Measurements from ENCODE around the gene SLC16A1. TPM values are rescaled to one million over a fixed set of nuclear protein-coding genes. Genes with fewer than 3 reads are reported as not detected.

SLC16A1 gene
- total RNA-seq, 1 experiment from 2014 or later: 116 TPM

DNA sequence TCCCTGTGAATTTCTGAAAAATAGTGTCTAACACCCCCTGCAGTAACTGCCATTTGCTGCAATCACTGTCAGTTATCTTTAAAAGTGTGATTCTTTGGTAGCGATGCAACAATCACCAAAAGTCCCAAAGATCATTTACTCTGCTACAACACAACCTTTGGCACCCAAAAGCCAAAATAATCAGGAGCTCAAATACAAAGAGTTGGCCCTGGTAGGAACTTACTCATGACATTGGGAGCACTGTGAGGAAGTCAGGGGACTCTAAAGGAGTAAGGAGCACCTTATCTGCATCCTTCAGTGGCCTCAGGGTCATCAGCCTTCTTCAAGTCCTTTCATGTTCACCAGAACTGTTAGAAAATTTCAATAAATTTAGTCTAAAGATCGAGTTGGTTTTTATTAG lies 54.6 kb downstream of the SLC16A1 start:
- POLR2A ChIA-PET (ENCODE audit: unreplicated experiment): no interaction called here
- TF ChIP-seq, protein P1, sequence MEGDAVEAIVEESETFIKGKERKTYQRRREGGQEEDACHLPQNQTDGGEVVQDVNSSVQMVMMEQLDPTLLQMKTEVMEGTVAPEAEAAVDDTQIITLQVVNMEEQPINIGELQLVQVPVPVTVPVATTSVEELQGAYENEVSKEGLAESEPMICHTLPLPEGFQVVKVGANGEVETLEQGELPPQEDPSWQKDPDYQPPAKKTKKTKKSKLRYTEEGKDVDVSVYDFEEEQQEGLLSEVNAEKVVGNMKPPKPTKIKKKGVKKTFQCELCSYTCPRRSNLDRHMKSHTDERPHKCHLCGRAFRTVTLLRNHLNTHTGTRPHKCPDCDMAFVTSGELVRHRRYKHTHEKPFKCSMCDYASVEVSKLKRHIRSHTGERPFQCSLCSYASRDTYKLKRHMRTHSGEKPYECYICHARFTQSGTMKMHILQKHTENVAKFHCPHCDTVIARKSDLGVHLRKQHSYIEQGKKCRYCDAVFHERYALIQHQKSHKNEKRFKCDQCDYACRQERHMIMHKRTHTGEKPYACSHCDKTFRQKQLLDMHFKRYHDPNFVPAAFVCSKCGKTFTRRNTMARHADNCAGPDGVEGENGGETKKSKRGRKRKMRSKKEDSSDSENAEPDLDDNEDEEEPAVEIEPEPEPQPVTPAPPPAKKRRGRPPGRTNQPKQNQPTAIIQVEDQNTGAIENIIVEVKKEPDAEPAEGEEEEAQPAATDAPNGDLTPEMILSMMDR (conservative IDR thresholded peaks at IDR 0.05; ENCODE audit: low read depth, low read length): no peak
- TF ChIP-seq EZH2phosphoT487 (IDR thresholded peaks at IDR 0.05; ENCODE audit: borderline replicate concordance, low read length) (no peak), EZH2 (IDR thresholded peaks at IDR 0.05; ENCODE audit: low read length, unreplicated experiment) (no peak)
- intact Hi-C loops (cut with micrococcal nuclease): no loop called here

DNA sequence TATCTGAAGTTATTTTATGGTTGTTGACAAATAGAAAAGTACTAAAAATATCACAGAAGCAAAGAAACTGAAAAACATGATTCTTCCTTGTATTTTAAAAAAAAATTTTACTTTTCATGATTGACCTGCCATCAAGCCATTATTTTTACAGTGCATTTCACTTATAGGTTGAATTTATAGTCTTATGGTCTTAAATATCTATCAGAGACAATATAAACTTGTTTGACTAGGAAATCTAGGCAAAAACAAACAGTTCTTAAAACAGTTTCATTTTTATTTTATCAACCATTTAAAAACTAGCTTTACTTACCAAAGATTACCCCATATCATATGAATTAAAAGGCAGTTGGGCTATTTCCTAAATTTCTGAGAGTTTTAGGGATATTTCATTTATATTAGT lies 59.2 kb downstream of the SLC16A1 start:
- Histone ChIP-seq H3K9ac (ENCODE audit: low read length) (no peak overlapping the region), H3K4me3 (ENCODE audit: low read length) (no peak overlapping the region), H3F3A (ENCODE audit: low read length, unreplicated experiment) (no peaks in the 10 kb centered on the region), H2AFZ (ENCODE audit: low read length) (no peak overlapping the region), H3K27me3 (ENCODE audit: low read length) (no peaks in the 10 kb centered on the region), H3K36me3 (ENCODE audit: low read depth, low read length) (peaks cover 5% of the 10 kb centered on the region; the same call in 1 of the 2 replicates), H3K4me2 (ENCODE audit: low read length) (no peak overlapping the region), H3K9me3 (ENCODE audit: low read length) (peaks cover 12% of the 10 kb centered on the region; the same call in 1 of the 2 replicates), H3K79me2 (ENCODE audit: low read length) (no peaks in the 10 kb centered on the region), H4K20me1 (ENCODE audit: low read length) (no peaks in the 10 kb centered on the region), H3K9me2 (replicated peaks; ENCODE audit: low read length) (no peaks in the 10 kb centered on the region), H3K4me1 (ENCODE audit: insufficient read depth, low read length) (no peaks in the 10 kb centered on the region), H3K27ac (ENCODE audit: low read length) (no peak overlapping the region)
- CTCF ChIA-PET: interaction anchor here (0.7 kb wide), 1 partner anchor 146 kb away, joined by 3 read pairs; no protein-coding TSS in a partner anchor
- no peak for TF ChIP-seq EZH2phosphoT487 (IDR thresholded peaks at IDR 0.05; ENCODE audit: borderline replicate concordance, low read length)
- TF ChIP-seq, protein P1 (conservative IDR thresholded peaks at IDR 0.05; ENCODE audit: low read depth, low read length): no peak
- TF ChIP-seq EZH2 (IDR thresholded peaks at IDR 0.05; ENCODE audit: low read length, unreplicated experiment): no peak
- intact Hi-C loops (cut with micrococcal nuclease): no loop called here
- BruUV-seq (replicated peaks): no TSS peak
- DNase-seq (no peak), ATAC-seq (no peak)
- POLR2A ChIA-PET (ENCODE audit: unreplicated experiment): no interaction called here

More for the DNA sequence above, 54.6 kb downstream of the SLC16A1 start:
- H3K79me2 ChIP-seq (ENCODE audit: low read length): no peaks in the 10 kb centered on the region
- no peaks in the 10 kb centered on the region for H4K20me1 ChIP-seq (ENCODE audit: low read length)
- H3K27ac ChIP-seq (ENCODE audit: low read length): no peak overlapping the region
- peaks cover 33% of the 10 kb centered on the region for H3K4me1 ChIP-seq (ENCODE audit: insufficient read depth, low read length)
- CTCF ChIA-PET: no interaction called here
- H3K36me3 ChIP-seq (ENCODE audit: low read depth, low read length): no peaks in the 10 kb centered on the region
- H3K9me2 ChIP-seq (replicated peaks; ENCODE audit: low read length): no peaks in the 10 kb centered on the region
- no TSS peak for BruUV-seq (replicated peaks)
- H3K4me2 ChIP-seq (ENCODE audit: low read length): no peak overlapping the region
- no peaks in the 10 kb centered on the region for H3K9me3 ChIP-seq (ENCODE audit: low read length)
- no peak overlapping the region for H3K9ac ChIP-seq (ENCODE audit: low read length)
- H3F3A ChIP-seq (ENCODE audit: low read length, unreplicated experiment): peaks cover 15% of the 10 kb centered on the region
- ATAC-seq: no peak
- DNase-seq: no peak
- H3K27me3 ChIP-seq (ENCODE audit: low read length): no peaks in the 10 kb centered on the region
- no peak overlapping the region for H3K4me3 ChIP-seq (ENCODE audit: low read length)
- no peak overlapping the region for H2AFZ ChIP-seq (ENCODE audit: low read length)

DNA sequence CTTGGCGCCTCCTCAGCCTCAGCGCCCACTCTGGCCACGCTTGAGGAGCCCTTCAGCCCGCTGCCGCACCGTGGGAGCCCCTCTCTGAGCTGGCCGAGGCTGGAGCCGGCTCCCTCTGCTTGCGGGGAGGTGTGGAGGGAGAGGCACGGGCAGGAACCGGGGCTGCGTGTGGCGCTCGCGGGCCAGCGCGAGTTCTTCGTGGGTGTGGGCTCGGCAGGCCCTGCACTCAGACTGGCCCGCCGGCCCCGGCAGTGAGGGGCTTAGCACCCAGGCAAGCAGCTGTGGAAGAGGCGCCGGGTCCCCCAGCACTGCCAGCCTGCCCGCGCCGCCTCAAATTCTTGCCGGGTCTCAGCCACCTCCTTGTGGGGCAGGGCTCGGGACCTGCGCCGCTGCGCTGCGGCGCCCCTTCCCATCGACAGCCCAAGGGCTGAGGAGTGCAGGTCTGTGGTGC lies 61.4 kb downstream of the SLC16A1 start:
- no peak overlapping the region for H3K27ac ChIP-seq (ENCODE audit: low read length)
- no peaks in the 10 kb centered on the region for H3K79me2 ChIP-seq (ENCODE audit: low read length)
- H3K27me3 ChIP-seq (ENCODE audit: low read length): no peaks in the 10 kb centered on the region
- no peaks in the 10 kb centered on the region for H3K9me2 ChIP-seq (replicated peaks; ENCODE audit: low read length)
- H3K36me3 ChIP-seq (ENCODE audit: low read depth, low read length): peaks cover 5% of the 10 kb centered on the region; the same call in 1 of the 2 replicates
- no TSS peak for BruUV-seq (replicated peaks)
- ChIA-PET CTCF (no interaction called here), POLR2A (ENCODE audit: unreplicated experiment) (interaction anchor here (0.6 kb wide), 1 partner anchor 148 kb away, joined by 4 read pairs; no protein-coding TSS in a partner anchor)
- no peak overlapping the region for H2AFZ ChIP-seq (ENCODE audit: low read length)
- DNase-seq (no peak), ATAC-seq (no peak)
- no peaks in the 10 kb centered on the region for H3K4me1 ChIP-seq (ENCODE audit: insufficient read depth, low read length)
- H3F3A ChIP-seq (ENCODE audit: low read length, unreplicated experiment): no peaks in the 10 kb centered on the region
- no peaks in the 10 kb centered on the region for H4K20me1 ChIP-seq (ENCODE audit: low read length)
- intact Hi-C loops (cut with micrococcal nuclease): no loop called here
- no peak overlapping the region for H3K9ac ChIP-seq (ENCODE audit: low read length)
- no peak for TF ChIP-seq EZH2phosphoT487 (IDR thresholded peaks at IDR 0.05; ENCODE audit: borderline replicate concordance, low read length)
- H3K4me2 ChIP-seq (ENCODE audit: low read length): no peak overlapping the region
- H3K4me3 ChIP-seq (ENCODE audit: low read length): no peak overlapping the region
- peaks cover 12% of the 10 kb centered on the region; the same call in 1 of the 2 replicates for H3K9me3 ChIP-seq (ENCODE audit: low read length)
